OCI-LY1 (cell line): ENCODE measurements around the gene EGR4.

ENCODE experiments used
- EZH2 ChIP-seq: fragments of 200-600 bp; sonication (generic), shearing (Covaris generic); IDR thresholded peaks from 2 replicates; pipeline ENCODE4 v1.8.0; 2017; ENCODE audit warnings: borderline replicate concordance, mixed run types, mild to moderate bottlenecking, antibody characterized with exemption, low read length, moderate library complexity, mixed read lengths
- TF ChIP-seq, protein P1 (sequence below): fragments of 200-600 bp; sonication (generic), shearing (Covaris generic); IDR thresholded peaks from 2 replicates; pipeline ENCODE4 v1.5.1; 2017; ENCODE audit warnings: mild to moderate bottlenecking, antibody characterized with exemption, low read length, moderate library complexity, mixed read lengths

DNA sequence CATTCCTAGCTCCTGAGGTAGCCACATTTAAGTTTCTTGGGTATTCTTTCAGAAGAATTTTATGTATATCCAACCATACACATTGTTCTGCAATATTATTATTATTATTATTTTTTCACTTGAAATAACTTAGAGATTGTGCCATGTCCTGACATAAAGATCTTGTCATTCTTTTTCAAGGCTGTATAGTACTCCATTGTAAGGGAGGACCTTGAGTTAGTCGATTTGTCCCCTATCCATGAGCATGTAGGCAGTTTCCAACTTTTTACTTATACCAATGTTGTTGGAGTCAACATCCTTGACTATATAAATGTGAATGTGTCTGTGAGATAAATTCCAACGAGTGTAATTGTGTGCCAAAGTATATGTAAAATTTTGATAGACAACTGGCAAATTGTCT lies 891 bp upstream of the EGR4 start:
- TF ChIP-seq, protein P1, sequence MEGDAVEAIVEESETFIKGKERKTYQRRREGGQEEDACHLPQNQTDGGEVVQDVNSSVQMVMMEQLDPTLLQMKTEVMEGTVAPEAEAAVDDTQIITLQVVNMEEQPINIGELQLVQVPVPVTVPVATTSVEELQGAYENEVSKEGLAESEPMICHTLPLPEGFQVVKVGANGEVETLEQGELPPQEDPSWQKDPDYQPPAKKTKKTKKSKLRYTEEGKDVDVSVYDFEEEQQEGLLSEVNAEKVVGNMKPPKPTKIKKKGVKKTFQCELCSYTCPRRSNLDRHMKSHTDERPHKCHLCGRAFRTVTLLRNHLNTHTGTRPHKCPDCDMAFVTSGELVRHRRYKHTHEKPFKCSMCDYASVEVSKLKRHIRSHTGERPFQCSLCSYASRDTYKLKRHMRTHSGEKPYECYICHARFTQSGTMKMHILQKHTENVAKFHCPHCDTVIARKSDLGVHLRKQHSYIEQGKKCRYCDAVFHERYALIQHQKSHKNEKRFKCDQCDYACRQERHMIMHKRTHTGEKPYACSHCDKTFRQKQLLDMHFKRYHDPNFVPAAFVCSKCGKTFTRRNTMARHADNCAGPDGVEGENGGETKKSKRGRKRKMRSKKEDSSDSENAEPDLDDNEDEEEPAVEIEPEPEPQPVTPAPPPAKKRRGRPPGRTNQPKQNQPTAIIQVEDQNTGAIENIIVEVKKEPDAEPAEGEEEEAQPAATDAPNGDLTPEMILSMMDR, result no peak
- no peak for TF ChIP-seq EZH2
